ENCODE measurements around the gene SCN9A. TPM values are rescaled to one million over a fixed set of nuclear protein-coding genes. Genes with fewer than 3 reads are reported as not detected.

Gene SCN9A
- total and polyA plus RNA-seq, 5 donors from 2014 or later = 0.57 TPM; not detected in 4

DNA sequence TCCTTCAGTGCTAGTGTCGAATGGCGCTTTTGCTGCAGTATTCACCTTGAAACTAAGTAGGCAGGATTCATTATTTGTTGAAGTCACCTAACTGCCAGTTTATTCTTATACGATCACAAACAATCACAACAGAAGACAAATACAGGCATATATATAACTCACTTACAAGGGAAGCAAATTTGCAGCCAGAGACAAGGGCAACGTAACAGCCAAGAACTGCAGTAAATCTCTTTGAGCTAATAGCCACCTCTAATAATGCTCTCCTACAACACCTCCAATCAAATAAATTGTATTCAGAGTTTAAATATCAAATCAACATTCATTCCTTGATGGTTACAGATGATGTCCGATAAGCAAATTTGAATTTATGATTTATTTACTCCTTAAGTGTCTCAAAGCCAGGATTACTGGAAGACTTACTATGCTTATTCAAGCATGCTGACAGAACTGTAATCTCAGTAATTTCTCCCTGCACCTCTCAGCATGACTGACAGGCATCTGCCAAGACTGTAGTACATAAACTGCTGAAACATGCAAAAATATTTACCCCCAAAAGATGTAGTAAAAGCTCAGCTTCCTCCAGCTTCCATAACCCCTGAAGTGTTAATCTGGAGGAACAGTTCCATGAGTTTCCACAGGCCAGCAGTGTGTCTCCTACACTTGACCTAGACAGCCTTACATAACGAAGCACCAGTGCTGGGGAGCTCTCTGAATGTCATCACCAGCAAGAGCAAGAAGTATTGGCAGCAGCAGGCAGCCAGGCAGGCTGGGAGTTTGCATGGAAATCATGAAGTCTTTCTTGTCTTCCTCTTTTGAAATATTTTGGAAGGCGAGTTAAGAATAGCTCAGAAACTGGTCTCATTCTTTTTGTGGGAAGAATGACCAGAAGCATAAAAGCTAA lies 227.0 kb downstream of the SCN9A start:
- Histone ChIP-seq H3K27me3 (ENCODE audit: control insufficient read depth, insufficient read depth, low read length) (no peaks in the 10 kb centered on the region), H3K4me3 (ENCODE audit: low read depth, low read length) (no peak overlapping the region), H3K9me3 (ENCODE audit: control insufficient read depth in 2 of 2, low read length in 2 of 2) (no peaks in the 10 kb centered on the region), H3K4me1 (ENCODE audit: control insufficient read depth, insufficient read depth, low read length, poor library complexity, severe bottlenecking) (no peaks in the 10 kb centered on the region), H3K27ac (ENCODE audit: insufficient read depth, low read length, poor library complexity, severe bottlenecking) (no peak overlapping the region), H3K36me3 (ENCODE audit: control insufficient read depth, insufficient read depth, low read length) (no peaks in the 10 kb centered on the region)
- no peak for DNase-seq
- ATAC-seq (ENCODE audit: low read depth in 2 of 2) = no peak
- Mint-ChIP-seq H3K4me3 (no peak overlapping the region), H3K27me3 (no peaks in the 10 kb centered on the region), H3K27ac (peak overlapping the region in 1 of 3 donors; percentile 29), H3K36me3 (no peaks in the 10 kb centered on the region), H3K9me3 (peaks cover 0 to 1% (median 0%) of the 10 kb centered on the region in 7 donors), H3K4me1 (no peaks in the 10 kb centered on the region)

DNA sequence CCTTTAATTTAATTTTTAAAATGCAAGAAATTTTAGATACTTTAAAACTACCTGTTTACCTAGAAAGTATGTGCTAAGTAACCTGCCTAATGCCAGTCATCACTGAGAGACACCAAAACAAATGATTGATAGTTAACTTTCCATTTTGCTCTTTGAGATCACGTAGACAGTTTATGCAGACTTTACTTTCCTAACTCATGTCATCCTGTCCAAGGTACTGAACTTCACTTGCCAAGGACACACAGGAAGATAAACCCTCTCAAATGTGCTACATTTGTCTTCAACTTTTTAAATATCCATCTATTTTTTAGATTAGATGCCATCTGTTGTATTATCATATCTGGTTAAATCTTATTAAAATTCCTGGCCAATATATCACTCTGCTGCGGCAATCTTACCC lies 227.9 kb downstream of the SCN9A start:
- Histone ChIP-seq H3K27ac (ENCODE audit: insufficient read depth, low read length, poor library complexity, severe bottlenecking) (no peak overlapping the region), H3K9me3 (ENCODE audit: control insufficient read depth in 2 of 2, low read length in 2 of 2) (no peaks in the 10 kb centered on the region), H3K36me3 (ENCODE audit: control insufficient read depth, insufficient read depth, low read length) (no peaks in the 10 kb centered on the region), H3K27me3 (ENCODE audit: control insufficient read depth, insufficient read depth, low read length) (no peaks in the 10 kb centered on the region), H3K4me3 (ENCODE audit: low read depth, low read length) (no peak overlapping the region), H3K4me1 (ENCODE audit: control insufficient read depth, insufficient read depth, low read length, poor library complexity, severe bottlenecking) (no peaks in the 10 kb centered on the region)
- Mint-ChIP-seq H3K36me3 (no peaks in the 10 kb centered on the region), H3K4me3 (no peak overlapping the region), H3K27ac (no peak overlapping the region), H3K4me1 (no peaks in the 10 kb centered on the region), H3K27me3 (no peaks in the 10 kb centered on the region), H3K9me3 (peaks cover 0 to 1% (median 0%) of the 10 kb centered on the region in 7 donors)
- ATAC-seq (ENCODE audit: low read depth in 2 of 2) (no peak), DNase-seq (no peak)

Other genes starting within 250 kb of the SCN9A start
- gene SCN1A, start 247.9 kb downstream of the SCN9A start, total RNA-seq = not detected
- gene SCN1A, start 247.9 kb downstream of the SCN9A start, polyA plus RNA-seq = not detected
- gene SCN7A, start 118.3 kb upstream of the SCN9A start, total RNA-seq = not detected
- not detected for gene SCN7A, start 118.3 kb upstream of the SCN9A start, polyA plus RNA-seq

Measured in CD4-positive, CD25-positive, alpha-beta regulatory T cell (primary cell).